ENCODE data around the gene SH3PXD2A. TPM values are rescaled to one million over a fixed set of nuclear protein-coding genes. Genes with fewer than 3 reads are reported as not detected.

The SH3PXD2A gene
- total RNA-seq, 2 experiments from 2014 or later: 6.9 to 7.0 TPM

DNA sequence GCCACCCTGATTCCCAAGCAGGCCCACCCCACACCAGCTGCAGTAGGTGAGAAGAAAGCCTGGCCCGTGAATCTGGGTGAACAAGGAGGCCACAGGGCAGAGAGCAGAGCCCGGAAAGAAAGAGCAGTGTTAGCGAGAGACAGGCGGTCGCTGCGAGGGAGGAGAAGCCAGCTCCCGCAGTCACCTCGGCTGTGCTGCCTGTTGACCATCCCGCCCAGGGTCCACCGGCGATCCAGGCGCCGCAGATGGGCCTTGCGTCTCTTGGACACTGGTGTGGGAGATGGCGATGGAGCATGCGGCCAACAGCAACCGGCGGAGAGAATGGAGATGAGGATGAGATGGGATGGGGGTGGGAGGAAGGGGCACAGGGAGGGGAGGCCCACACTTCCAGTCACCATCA, 233.1 kb downstream of the SH3PXD2A start:
- no peak overlapping the region for H3K27ac ChIP-seq (ENCODE audit: low read depth in 1 of 2, low read length in 2 of 2)
- no peaks in the 10 kb centered on the region for H3K4me1 Mint-ChIP-seq (ENCODE audit: low read depth)
- no peak for DNase-seq
- H3K27me3 Mint-ChIP-seq: no peaks in the 10 kb centered on the region
- no peak overlapping the region for H3K27ac Mint-ChIP-seq
- POLR2A ChIA-PET: interaction anchor here (1.1 kb wide), 1 partner anchor 10 kb away, joined by 3 read pairs; no protein-coding TSS in a partner anchor
- peaks cover 4% of the 10 kb centered on the region for H3K36me3 Mint-ChIP-seq (ENCODE audit: low read depth)
- H3K9me3 Mint-ChIP-seq: no peaks in the 10 kb centered on the region
- no peaks in the 10 kb centered on the region for H3K27me3 ChIP-seq (ENCODE audit: control insufficient read depth in 1 of 2, insufficient read depth in 2 of 2, low read length in 2 of 2)
- peaks cover 18% of the 10 kb centered on the region for H3K36me3 ChIP-seq (ENCODE audit: insufficient read depth, low read length)
- intact Hi-C loops (cut with DNase I, micrococcal nuclease): no loop called here
- no peak overlapping the region for H3K4me3 ChIP-seq (ENCODE audit: low read length)
- CTCF ChIA-PET: no interaction called here
- no peak overlapping the region for H3K4me3 Mint-ChIP-seq
- no peak for ATAC-seq (ENCODE audit: poor library complexity)
- TF ChIP-seq CTCF (IDR thresholded peaks at IDR 0.05): no peak
- H3K9me3 ChIP-seq (ENCODE audit: control insufficient read depth in 1 of 2, insufficient read depth in 1 of 2, low read length in 2 of 2): no peaks in the 10 kb centered on the region
- H3K4me1 ChIP-seq (ENCODE audit: insufficient read depth, low read length): no peaks in the 10 kb centered on the region

GRCh38 chr10:103621783-103622125, 233.6 kb downstream of the SH3PXD2A start:
- no peaks in the 10 kb centered on the region for H3K27me3 Mint-ChIP-seq
- Histone ChIP-seq H3K27me3 (ENCODE audit: control insufficient read depth in 1 of 2, insufficient read depth in 2 of 2, low read length in 2 of 2) (no peaks in the 10 kb centered on the region), H3K36me3 (ENCODE audit: insufficient read depth, low read length) (peaks cover 14% of the 10 kb centered on the region), H3K9me3 (ENCODE audit: control insufficient read depth in 1 of 2, insufficient read depth in 1 of 2, low read length in 2 of 2) (no peaks in the 10 kb centered on the region), H3K27ac (ENCODE audit: low read depth in 1 of 2, low read length in 2 of 2) (no peak overlapping the region), H3K4me1 (ENCODE audit: insufficient read depth, low read length) (no peaks in the 10 kb centered on the region), H3K4me3 (ENCODE audit: low read length) (no peak overlapping the region)
- ChIA-PET CTCF (no interaction called here), POLR2A (interaction anchor here (1.1 kb wide), 1 partner anchor 10 kb away, joined by 3 read pairs; no protein-coding TSS in a partner anchor)
- H3K36me3 Mint-ChIP-seq (ENCODE audit: low read depth): peaks cover 4% of the 10 kb centered on the region
- intact Hi-C loops (cut with DNase I, micrococcal nuclease): no loop called here
- no peak overlapping the region for H3K4me3 Mint-ChIP-seq
- no peaks in the 10 kb centered on the region for H3K4me1 Mint-ChIP-seq (ENCODE audit: low read depth)
- H3K9me3 Mint-ChIP-seq: no peaks in the 10 kb centered on the region
- H3K27ac Mint-ChIP-seq: no peak overlapping the region
- DNase-seq: no peak
- ATAC-seq (ENCODE audit: poor library complexity): no peak
- no peak for TF ChIP-seq CTCF (IDR thresholded peaks at IDR 0.05)

DNA sequence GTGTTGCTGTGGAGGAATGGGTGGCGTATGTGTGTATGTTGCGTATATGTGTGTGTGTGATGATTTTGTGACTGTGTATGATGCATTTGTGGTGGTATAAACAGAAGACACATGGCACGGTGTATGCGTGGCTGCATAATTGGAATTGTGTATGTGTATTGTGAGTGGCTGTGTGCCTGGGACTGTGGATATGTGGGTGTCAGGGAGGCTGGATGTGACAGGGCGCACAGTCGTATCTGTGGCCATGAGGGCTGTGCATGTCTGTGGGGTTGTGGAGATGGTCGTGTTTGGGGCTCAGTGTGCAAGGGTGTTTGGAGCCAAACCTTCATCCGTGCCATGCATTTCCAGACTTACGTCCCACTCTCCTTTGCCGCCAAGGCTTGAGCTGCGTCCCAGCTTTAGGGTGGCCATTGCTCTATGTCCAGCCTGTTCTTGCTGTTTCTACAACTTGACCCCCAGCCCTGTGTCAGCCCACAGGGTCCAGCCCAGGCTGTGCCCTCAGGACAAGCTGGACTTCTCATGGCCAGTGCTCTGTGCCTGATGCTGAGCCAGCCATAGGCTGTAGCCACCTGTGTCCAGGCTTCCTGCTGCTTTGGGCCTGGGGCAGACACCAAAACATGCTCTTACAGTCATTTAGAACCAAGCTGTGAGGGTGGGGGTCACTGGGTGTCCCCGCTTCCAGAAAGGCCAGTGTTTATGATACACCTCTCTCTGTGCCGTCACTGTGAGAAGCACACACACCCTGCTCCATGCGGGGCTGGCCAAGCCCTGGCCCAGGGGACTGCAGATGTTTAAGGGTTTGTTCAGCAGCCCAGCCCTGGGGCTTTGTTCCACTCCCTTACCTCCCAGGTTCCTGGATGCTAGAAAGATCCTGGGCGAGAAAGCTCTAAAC, 234.2 kb downstream of the SH3PXD2A start:
- DNase-seq (no peak), ATAC-seq (ENCODE audit: poor library complexity) (no peak)
- Mint-ChIP-seq H3K27me3 (no peaks in the 10 kb centered on the region), H3K36me3 (ENCODE audit: low read depth) (peaks cover 4% of the 10 kb centered on the region), H3K4me1 (ENCODE audit: low read depth) (no peaks in the 10 kb centered on the region), H3K9me3 (no peaks in the 10 kb centered on the region), H3K4me3 (no peak overlapping the region), H3K27ac (no peak overlapping the region)
- H3K27ac ChIP-seq (ENCODE audit: low read depth in 1 of 2, low read length in 2 of 2): no peak overlapping the region
- H3K4me1 ChIP-seq (ENCODE audit: insufficient read depth, low read length): no peaks in the 10 kb centered on the region
- H3K9me3 ChIP-seq (ENCODE audit: control insufficient read depth in 1 of 2, insufficient read depth in 1 of 2, low read length in 2 of 2): no peaks in the 10 kb centered on the region
- no peak for TF ChIP-seq CTCF (IDR thresholded peaks at IDR 0.05)
- H3K27me3 ChIP-seq (ENCODE audit: control insufficient read depth in 1 of 2, insufficient read depth in 2 of 2, low read length in 2 of 2): no peaks in the 10 kb centered on the region
- H3K36me3 ChIP-seq (ENCODE audit: insufficient read depth, low read length): peaks cover 14% of the 10 kb centered on the region
- intact Hi-C loops (cut with DNase I, micrococcal nuclease): no loop called here
- CTCF ChIA-PET: no interaction called here
- no peak overlapping the region for H3K4me3 ChIP-seq (ENCODE audit: low read length)
- POLR2A ChIA-PET: no interaction called here
